Measurements from ENCODE around the gene GRIP2.

Gene GRIP2

GRCh38 chr3:14549256-14549919, 9.2 kb upstream of the GRIP2 start:
- ChIA-PET CTCF (interaction anchor here (0.9 to 3.9 kb wide), 8 partner anchors 10 to 372 kb away, joined by 3 to 9 read pairs (median 3); no protein-coding TSS in a partner anchor), POLR2A (no interaction called here)
- DNase-seq (ENCODE audit: extremely low spot score), result no peak
- TF ChIP-seq CTCF (IDR thresholded peaks at IDR 0.05; ENCODE audit: control extremely low read depth, extremely low read depth, low read depth, missing control alignments), result no peak

- ChIA-PET POLR2A (no interaction called here), CTCF (interaction anchor here (0.9 to 3.9 kb wide), 8 partner anchors 10 to 363 kb away, joined by 3 to 13 read pairs (median 4); no protein-coding TSS in a partner anchor)
- DNase-seq (ENCODE audit: extremely low spot score), result peak; percentile 65
- TF ChIP-seq CTCF (IDR thresholded peaks at IDR 0.05; ENCODE audit: control extremely low read depth, extremely low read depth, low read depth, missing control alignments), result peak; percentile 57
Measured at GRCh38 chr3:14548321-14548729, 8.2 kb upstream of the GRIP2 start.

GRCh38 chr3:14547693-14548092, 7.6 kb upstream of the GRIP2 start:
- TF ChIP-seq CTCF (IDR thresholded peaks at IDR 0.05; ENCODE audit: control extremely low read depth, extremely low read depth, low read depth, missing control alignments), result no peak
- CTCF ChIA-PET, result interaction anchor here (1.1 to 3.9 kb wide), 6 partner anchors 9 to 363 kb away, joined by 3 to 13 read pairs (median 4); no protein-coding TSS in a partner anchor

GRCh38 chr3:14546041-14546440, 5.9 kb upstream of the GRIP2 start:
- ChIA-PET CTCF (interaction anchor here (1.2 to 3.9 kb wide), 4 partner anchors 7 to 336 kb away, joined by 3 to 9 read pairs (median 4); no protein-coding TSS in a partner anchor), POLR2A (no interaction called here)
- DNase-seq (ENCODE audit: extremely low spot score), result no peak
- TF ChIP-seq CTCF (IDR thresholded peaks at IDR 0.05; ENCODE audit: control extremely low read depth, extremely low read depth, low read depth, missing control alignments), result no peak

More at GRCh38 chr3:14547693-14548092, 7.6 kb upstream of the GRIP2 start:
- POLR2A ChIA-PET, result no interaction called here
- no peak for DNase-seq (ENCODE audit: extremely low spot score)

- CTCF ChIA-PET, result interaction anchor here (1.2 to 1.4 kb wide), 2 partner anchors 36 to 335 kb away, joined by 3 to 5 read pairs; no protein-coding TSS in a partner anchor
- no peak for DNase-seq (ENCODE audit: extremely low spot score)
- no peak for TF ChIP-seq CTCF (IDR thresholded peaks at IDR 0.05; ENCODE audit: control extremely low read depth, extremely low read depth, low read depth, missing control alignments)
- POLR2A ChIA-PET, result no interaction called here
Measured at GRCh38 chr3:14545251-14545635, 5.1 kb upstream of the GRIP2 start.

GRCh38 chr3:14544282-14545250, 4.4 kb upstream of the GRIP2 start:
- DNase-seq (ENCODE audit: extremely low spot score), result no peak
- CTCF ChIA-PET, result interaction anchor here (1.4 kb wide), 1 partner anchor 334 kb away, joined by 3 read pairs; no protein-coding TSS in a partner anchor
- TF ChIP-seq CTCF (IDR thresholded peaks at IDR 0.05; ENCODE audit: control extremely low read depth, extremely low read depth, low read depth, missing control alignments), result no peak
- POLR2A ChIA-PET, result no interaction called here
